Stimulated activated CD4-positive, alpha-beta T cell treated with anti-CD3 and anti-CD28 coated beads, Interleukin-2, amount 100 ng/mL, for 4 hours (primary cell): Measurements from ENCODE around the gene TTC21A.

Experiments
- DNase-seq: peaks from one replicate; pipeline ENCODE4 v3.0.0-alpha.2; 2020; ENCODE audit warnings: low read depth

Gene TTC21A

DNA sequence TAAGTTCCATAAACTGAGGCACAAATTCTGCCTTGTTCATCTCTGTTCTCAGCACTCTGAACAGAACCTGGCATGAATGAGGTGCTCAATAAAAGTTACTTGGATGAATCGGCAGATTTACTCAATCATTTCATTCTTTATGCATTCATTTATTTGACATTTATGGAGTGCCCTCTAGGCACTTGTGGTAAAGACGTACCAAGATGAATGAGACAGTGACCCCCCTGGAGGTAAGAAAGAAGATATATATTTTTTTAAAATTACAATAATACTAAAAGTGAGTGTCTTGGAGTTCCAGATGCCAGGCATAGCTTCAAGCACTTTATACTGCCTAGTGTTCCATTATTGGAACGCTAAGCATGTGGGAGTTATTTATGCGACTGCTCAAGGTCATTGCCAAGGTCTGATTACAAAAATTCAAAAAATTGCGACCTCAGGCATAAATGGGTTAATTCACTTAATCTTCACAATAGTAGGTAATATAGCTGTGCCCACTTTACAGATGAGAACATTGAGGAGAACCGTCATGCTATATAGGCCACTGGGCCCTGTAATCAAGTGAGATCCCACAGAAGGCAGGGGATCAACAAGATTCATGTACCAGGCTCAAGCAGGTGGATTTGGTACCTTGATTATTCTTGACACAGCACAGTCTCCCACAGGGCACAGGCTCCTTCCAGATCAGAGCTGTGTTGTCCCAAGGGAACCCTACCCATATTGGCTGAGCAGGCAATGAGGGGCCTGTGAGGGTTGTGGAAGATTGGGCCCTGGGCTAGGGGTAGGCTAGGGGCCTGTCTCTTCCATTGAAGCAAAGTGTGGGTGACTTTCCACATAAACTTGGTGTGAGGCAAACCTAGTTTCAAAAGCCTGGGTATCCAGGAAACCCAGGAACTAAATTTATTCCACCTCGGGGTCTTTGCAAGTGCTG is 74.2 kb downstream of the TTC21A start:
- DNase-seq = no peak

DNA sequence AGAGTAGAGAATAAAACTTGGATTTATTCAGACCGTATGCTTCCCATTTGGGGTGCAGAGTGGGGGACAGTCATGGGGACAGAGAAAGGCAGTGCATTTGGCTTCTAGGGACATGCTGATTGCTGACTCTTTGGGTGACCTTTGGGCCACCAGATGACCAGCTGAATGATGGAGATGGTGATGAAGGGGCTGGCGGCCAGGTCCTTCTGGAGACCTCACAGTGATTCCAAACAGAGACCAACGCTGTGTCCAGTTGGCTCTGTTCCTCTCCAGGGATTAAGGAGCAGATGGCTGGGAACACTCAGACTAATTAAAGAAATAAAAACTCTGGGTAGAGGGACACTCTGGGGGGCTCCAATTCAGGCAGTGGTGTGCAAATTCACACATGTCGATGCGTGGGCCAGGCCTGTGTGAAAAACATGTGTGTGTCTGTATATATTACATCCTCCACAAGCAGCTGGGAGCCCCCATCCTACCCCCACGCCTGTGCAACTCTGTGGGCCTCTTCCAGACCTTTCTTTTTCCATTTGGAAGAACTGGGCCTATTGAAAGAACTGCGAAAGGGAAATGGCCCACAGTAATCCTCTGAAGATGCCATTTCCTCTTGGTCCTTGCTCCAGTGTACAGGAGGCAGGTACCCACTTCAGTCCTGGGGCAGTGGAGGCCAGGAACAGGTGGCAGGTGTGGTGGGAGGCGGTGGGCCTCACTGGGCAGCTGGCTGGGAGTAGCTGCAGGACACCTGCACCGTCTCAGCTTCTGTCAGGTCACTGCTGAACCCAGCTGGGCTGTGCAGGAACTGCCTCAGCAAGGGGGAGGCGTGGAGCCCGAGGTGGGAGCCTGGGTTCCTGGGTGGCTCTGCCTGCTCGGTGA is 76.0 kb downstream of the TTC21A start:
- DNase-seq = no peak

GRCh38 chr3:39184081-39184967 is 76.8 kb downstream of the TTC21A start:
- no peak for DNase-seq

GRCh38 chr3:39184968-39185285 is 77.4 kb downstream of the TTC21A start:
- no peak for DNase-seq

- no peak for DNase-seq
Measured at GRCh38 chr3:39185326-39185958, 78.0 kb downstream of the TTC21A start.

DNA sequence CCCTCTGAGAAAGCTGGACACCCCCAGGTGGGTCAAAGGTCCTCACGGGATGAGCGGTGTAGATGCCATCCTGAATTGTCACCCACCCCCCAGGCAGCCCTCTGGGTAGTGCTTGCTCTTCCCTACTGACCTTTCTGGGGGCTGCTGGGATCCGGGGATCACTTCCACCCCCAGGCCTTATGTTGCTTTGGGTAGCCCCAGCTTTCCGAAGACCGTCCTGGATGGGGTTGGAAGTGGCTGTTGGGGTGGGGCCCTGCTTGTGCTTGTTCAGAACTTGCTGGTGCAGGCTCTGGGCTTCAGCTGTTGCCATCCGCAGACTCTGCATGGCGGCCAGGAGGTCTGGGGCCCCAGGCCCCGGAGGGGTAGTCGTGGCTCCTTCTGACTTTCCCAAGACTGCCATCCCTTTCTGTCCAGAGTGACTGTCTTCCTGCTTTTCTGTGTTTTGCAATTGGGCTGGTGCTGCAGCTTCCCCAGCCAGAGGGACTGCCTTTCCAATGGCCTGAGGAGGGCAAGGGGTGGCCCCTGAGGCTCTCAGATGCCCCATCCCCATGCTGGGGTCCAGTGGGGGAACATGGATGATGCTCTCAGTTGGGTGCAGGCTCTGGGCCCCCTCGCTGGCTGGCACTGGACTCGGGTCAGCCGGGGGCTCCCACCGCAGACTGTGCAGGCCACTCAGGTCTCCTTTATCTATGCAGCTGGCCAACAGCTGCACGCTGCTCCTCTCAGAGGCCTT is 78.6 kb downstream of the TTC21A start:
- no peak for DNase-seq

DNA sequence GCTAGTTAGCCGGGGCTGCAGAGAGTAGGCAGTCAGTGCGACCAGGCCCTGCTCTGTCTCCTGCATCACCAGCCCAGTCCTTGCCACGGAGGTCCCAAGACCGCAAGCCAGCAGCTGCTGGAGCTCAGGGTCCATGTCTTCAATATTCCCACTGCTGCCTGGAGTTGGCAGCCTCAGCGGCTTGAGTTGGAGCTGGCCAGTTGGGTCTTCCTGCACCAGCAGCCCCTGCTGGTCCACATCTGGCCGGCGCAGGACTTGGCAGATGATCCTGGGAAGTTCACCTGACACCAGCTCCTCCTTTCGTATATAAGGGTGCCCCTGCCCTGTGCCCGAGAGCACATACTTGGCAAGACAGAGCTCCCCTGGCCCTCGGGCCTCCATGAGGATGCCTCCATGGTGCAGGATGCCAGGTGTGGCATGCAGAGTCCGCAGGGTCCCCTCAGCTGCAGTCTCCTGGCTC is 79.2 kb downstream of the TTC21A start:
- DNase-seq = no peak

DNA sequence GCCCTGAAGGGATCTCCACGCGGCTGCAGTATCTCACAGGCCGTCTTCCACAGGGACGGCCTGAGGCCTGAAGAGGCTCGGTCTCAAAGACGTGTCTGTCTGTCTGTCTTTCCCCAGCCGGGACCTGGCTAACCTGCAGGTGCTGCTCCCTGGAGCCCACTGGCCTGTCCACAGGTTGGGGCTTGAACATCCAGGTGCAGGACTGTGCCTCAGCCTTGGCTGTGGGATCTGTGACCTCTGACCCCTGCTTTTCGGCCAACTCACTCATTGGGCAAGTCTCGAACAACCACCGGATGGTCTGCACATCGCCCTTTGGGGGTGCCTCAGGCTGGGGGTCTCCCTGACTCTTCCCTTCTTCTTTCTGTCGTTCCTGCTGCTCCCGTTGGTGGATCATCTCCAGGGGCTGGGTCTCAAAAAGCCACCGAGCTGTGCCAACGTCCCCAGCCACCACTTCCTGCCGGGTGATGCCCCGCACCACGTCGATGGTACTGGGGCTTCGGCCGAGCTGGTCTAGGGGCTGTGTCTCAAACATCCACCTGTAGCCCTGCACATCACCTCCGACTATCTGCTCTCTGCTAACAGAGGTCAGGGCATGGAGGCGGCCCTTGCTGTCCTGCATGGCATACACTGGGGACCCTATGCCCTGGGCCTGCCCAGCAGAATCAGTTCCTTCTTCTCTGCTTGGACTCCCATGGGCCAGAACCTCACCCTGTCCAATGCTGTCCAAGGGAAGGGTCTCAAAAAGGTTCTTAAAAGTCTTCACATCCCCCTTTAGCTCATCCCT is 80.1 kb downstream of the TTC21A start:
- no peak for DNase-seq
